HepG2 (cell line): ENCODE results near the gene CACNA1F. TPM values are rescaled to one million over a fixed set of nuclear protein-coding genes. Genes with fewer than 3 reads are reported as not detected.

ENCODE experiments used
- ATAC-seq: fragments of 200-7000 bp; cut with Tn5 transposase; 3 replicates; pipeline ENCODE4 v1.9.1; 2020; ENCODE audit warnings: mild to moderate bottlenecking, moderate library complexity
- BruUV-seq: library from RNA; stranded (reverse); fragments of 400-500 nt; replicated peaks from 2 replicates; lab custom pipeline; 2021; lab: Mats Ljungman, UMichigan
- CTCF ChIA-PET: fragments of 300-600 bp; formaldehyde crosslinking; extraction: SDS; loops from one replicate; lab custom pipeline; 2021; ENCODE audit warnings: low total read pairs, inconsistent platforms, low intra/inter-chr PET ratio; lab: Yijun Ruan, JAX
- POLR2A ChIA-PET: fragments of 350-600 bp; sonication (Branson Sonifier 250); formaldehyde crosslinking; loops from one replicate; lab custom pipeline; 2020; ENCODE audit warnings: antibody characterized with exemption, inconsistent platforms; lab: Yijun Ruan, JAX
- DNase-seq: peaks from one replicate; pipeline ENCODE4 v3.0.0-alpha.2; 2015; ENCODE audit warnings: low spot score
- FAIRE-seq: peaks from 3 replicates; lab custom pipeline; 2011; peaks lifted over from hg19 to GRCh38; lab: Jason Lieb, UNC
- H2AFZ ChIP-seq: one replicate; pipeline ENCODE4 v1.6.1; 2011; ENCODE audit warnings: low read length, inconsistent platforms
- H3K27ac ChIP-seq: fragments of 300-600 bp; 3 replicates; pipeline ENCODE4 v1.8.0; 2011; ENCODE audit warnings: mixed run types, mild to moderate bottlenecking, mixed read lengths, low read length, inconsistent platforms; ENCODE audit not compliant: insufficient read depth; ENCODE audit errors: extremely low read length
- H3K27me3 ChIP-seq, 2 experiments: fragments of 200-600 bp in 1 of 2; 2 replicates in 1 of 2; 3 replicates in 1 of 2; pipeline versions ENCODE4 v1.6.0 to v1.8.0; 2011; ENCODE audit warnings: low read length in 2 of 2, mild to moderate bottlenecking in 2 of 2, moderate library complexity in 2 of 2, inconsistent platforms in 1 of 2; ENCODE audit not compliant: insufficient read depth in 2 of 2, control insufficient read depth in 1 of 2
- H3K36me3 ChIP-seq, 2 experiments: fragments of 200-600 bp in 1 of 2; replicated peaks in 1 of 2; 2 replicates in 1 of 2; 3 replicates in 1 of 2; pipeline versions ENCODE4 v1.5.1 to v1.8.0; 2011; ENCODE audit warnings: low read length in 2 of 2, inconsistent platforms in 1 of 2; ENCODE audit not compliant: insufficient read depth in 2 of 2, control insufficient read depth in 1 of 2
- H3K4me1 ChIP-seq: 2 replicates; pipeline ENCODE4 v1.5.1; 2012; ENCODE audit warnings: low read length, inconsistent platforms; ENCODE audit not compliant: insufficient read depth
- H3K4me2 ChIP-seq: 2 replicates; pipeline ENCODE4 v1.6.0; 2011; ENCODE audit warnings: low read depth, low read length, inconsistent platforms
- H3K4me3 ChIP-seq, 3 experiments: fragments of 200-600 bp in 1 of 3; sonication (generic), shearing (Covaris generic) in 1 of 3; replicated peaks in 1 of 3; 2 replicates each; pipeline ENCODE4 v1.5.1; 2011 to 2016; ENCODE audit warnings: low read length in 3 of 3, inconsistent platforms in 2 of 3, low read depth in 2 of 3, mild to moderate bottlenecking in 2 of 3, control low read depth in 1 of 3, mixed read lengths in 1 of 3; ENCODE audit not compliant: insufficient read depth in 1 of 3
- H3K79me2 ChIP-seq: one replicate; pipeline ENCODE4 v1.6.1; 2011; ENCODE audit warnings: low read length, inconsistent platforms; ENCODE audit not compliant: insufficient read depth
- H3K9ac ChIP-seq: 2 replicates; pipeline ENCODE4 v1.6.0; 2011; ENCODE audit warnings: mild to moderate bottlenecking, low read depth, low read length, inconsistent platforms; ENCODE audit not compliant: insufficient read depth
- H3K9me3 ChIP-seq: 2 replicates; pipeline ENCODE4 v1.5.1; 2012; ENCODE audit warnings: mild to moderate bottlenecking, low read length
- H4K20me1 ChIP-seq: 2 replicates; pipeline ENCODE4 v1.6.0; 2011; ENCODE audit warnings: inconsistent platforms, mild to moderate bottlenecking, low read length, moderate library complexity; ENCODE audit not compliant: insufficient read depth
- ELF1 ChIP-seq: sonication (generic); formaldehyde crosslinking; IDR thresholded peaks from 2 replicates; pipeline ENCODE4 v1.4.0; 2020; ENCODE audit warnings: missing genetic modification reagents
- HCFC1 ChIP-seq: fragments of 150-350 bp; IDR thresholded peaks from 2 replicates; pipeline ENCODE4 v1.6.1; 2014; ENCODE audit warnings: low read depth, low read length
- HIVEP1 ChIP-seq: sonication (generic); formaldehyde crosslinking; IDR thresholded peaks from 2 replicates; pipeline ENCODE4 v1.4.0; 2020; ENCODE audit warnings: mild to moderate bottlenecking, missing genetic modification reagents
- HOXA5 ChIP-seq: sonication (generic); formaldehyde crosslinking; IDR thresholded peaks from 2 replicates; pipeline ENCODE4 v1.4.0; 2020; ENCODE audit warnings: missing genetic modification reagents
- HOXA9 ChIP-seq: sonication (generic); formaldehyde crosslinking; IDR thresholded peaks from 2 replicates; pipeline ENCODE4 v1.8.1; 2022; ENCODE audit warnings: missing genetic modification reagents, mild to moderate bottlenecking, moderate library complexity, borderline replicate concordance
- HOXD1 ChIP-seq: sonication (generic); formaldehyde crosslinking; IDR thresholded peaks from 2 replicates; pipeline ENCODE4 v1.5.0; 2020; ENCODE audit warnings: missing genetic modification reagents
- NFIC ChIP-seq: IDR thresholded peaks from 2 replicates; pipeline ENCODE4 v1.6.1; 2012; ENCODE audit warnings: mild to moderate bottlenecking, low read length, inconsistent platforms
- NR0B2 ChIP-seq: sonication (generic); formaldehyde crosslinking; IDR thresholded peaks from 2 replicates; pipeline ENCODE4 v1.4.0; 2020; ENCODE audit warnings: mild to moderate bottlenecking, missing genetic modification reagents
- NR2F6 ChIP-seq, 2 experiments: IDR thresholded peaks; 2 replicates each; pipeline ENCODE4 v1.6.1; 2016; ENCODE audit warnings: antibody characterized with exemption in 1 of 2, mild to moderate bottlenecking in 1 of 2
- PLRG1 ChIP-seq: fragments of 450-650 bp; conservative IDR thresholded peaks from 2 replicates; pipeline ENCODE4 v1.6.1; 2016
- PLSCR1 ChIP-seq: sonication (generic); formaldehyde crosslinking; IDR thresholded peaks from 2 replicates; pipeline ENCODE4 v1.5.0; 2020; ENCODE audit warnings: missing genetic modification reagents, mild to moderate bottlenecking, borderline replicate concordance
- SIX1 ChIP-seq: sonication (generic); formaldehyde crosslinking; IDR thresholded peaks from 2 replicates; pipeline ENCODE4 v1.4.0; 2020; ENCODE audit warnings: missing genetic modification reagents, borderline replicate concordance
- SRY ChIP-seq: sonication (generic); formaldehyde crosslinking; IDR thresholded peaks from 2 replicates; pipeline ENCODE4 v1.8.0; 2022; ENCODE audit warnings: mild to moderate bottlenecking, missing genetic modification reagents
- STAT5B ChIP-seq: sonication (generic); formaldehyde crosslinking; IDR thresholded peaks from 2 replicates; pipeline ENCODE4 v1.4.0; 2020; ENCODE audit warnings: missing genetic modification reagents
- ZNF260 ChIP-seq: sonication (generic); formaldehyde crosslinking; IDR thresholded peaks from 2 replicates; pipeline ENCODE4 v1.4.0; 2020; ENCODE audit warnings: missing genetic modification reagents, low read depth, mild to moderate bottlenecking, borderline replicate concordance
- ZNF503 ChIP-seq: sonication (generic); formaldehyde crosslinking; IDR thresholded peaks from 2 replicates; pipeline ENCODE4 v1.4.0; 2020; ENCODE audit warnings: missing genetic modification reagents
- ZNF672 ChIP-seq: sonication (generic); formaldehyde crosslinking; IDR thresholded peaks from 2 replicates; pipeline ENCODE4 v1.8.1; 2022; ENCODE audit warnings: missing genetic modification reagents
- ZNF740 ChIP-seq: sonication (generic); formaldehyde crosslinking; IDR thresholded peaks from 2 replicates; pipeline ENCODE4 v1.4.0; 2020; ENCODE audit warnings: missing genetic modification reagents
- WGBS: methylation state at CpG from one replicate; pipeline ENCODE4 v1.1.6; 2017; ENCODE audit warnings: low lambda C conversion rate; 5-methylcytosine and 5-hydroxymethylcytosine counted together
- in situ Hi-C: cut with HindIII; loops from 2 replicates; pipeline ENCODE4 v1.10.0; 2017; ENCODE audit warnings: low pct_unique_long_range_greater_than_20kb; ENCODE audit not compliant: extremely low pct_ligation_motif_present
- intact Hi-C: fragments of 100-400 bp; cut with micrococcal nuclease; formaldehyde crosslinking; loops from one replicate; pipeline ENCODE4 v1.10.0; 2022; ENCODE audit not compliant: unreplicated experiment
- polyA plus RNA-seq, 8 experiments: library from polyadenylated mRNA; depleted of rRNA in 3 of 8; stranded (reverse) in 7 of 8; unstranded in 1 of 8; fragments of >200 nt; fragmentation: Illumina TruSeq in 4 of 8; extraction: Trizol in 4 of 8; gene quantifications; 2 replicates each; pipeline versions ENCODE4 v1.2.1 to v1.2.3, GENCODE V29; 2011 to 2016; ENCODE audit warnings: low read depth in 4 of 8, missing spikeins in 1 of 8, mixed read lengths in 1 of 8; ENCODE audit not compliant: insufficient read depth in 1 of 8
- total RNA-seq, 5 experiments: library from RNA; depleted of rRNA; stranded (reverse); fragments of >200 nt; fragmentation: Illumina TruSeq; extraction: Trizol; gene quantifications; 2 replicates each; pipeline ENCODE4 v1.2.3, GENCODE V29; 2016; ENCODE audit warnings: low read depth in 1 of 5

The CACNA1F gene
- total and polyA plus RNA-seq, 2 of the 13 experiments (the other 11 are each of a cell fraction or from before 2014, with no cell fraction given), result 0.03 TPM; not detected in 1

GRCh38 chrX:49244207-49244606, 11.1 kb upstream of the CACNA1F start:
- Histone ChIP-seq H3K9ac (no peak overlapping the region), H3K4me1 (no peaks in the 10 kb centered on the region), H3K9me3 (no peaks in the 10 kb centered on the region), H3K27ac (no peak overlapping the region), H3K4me2 (no peak overlapping the region), H3K27me3 (no peaks in the 10 kb centered on the region), H3K36me3 (peaks cover 0 to 3% of the 10 kb centered on the region in 2 experiments; a peak in 1 of 5 replicates), H2AFZ (no peak overlapping the region), H3K79me2 (no peaks in the 10 kb centered on the region), H3K4me3 (no peak overlapping the region), H4K20me1 (no peaks in the 10 kb centered on the region)
- ATAC-seq, result no peak
- POLR2A ChIA-PET, result no interaction called here
- intact Hi-C loops (no loop called here), in situ Hi-C loops (no loop called here)
- no TSS peak for BruUV-seq
- CTCF ChIA-PET, result no interaction called here
- TF ChIP-seq STAT5B (CRISPR knock-in tag), result no peak
- no peak for TF ChIP-seq ZNF503 (CRISPR knock-in tag)
- no peak for TF ChIP-seq ZNF740 (CRISPR knock-in tag)
- DNase-seq, result no peak
- FAIRE-seq, result no peak
- WGBS, result 93% methylated on average over 2 of the region's 2 CpGs

- H3K36me3 ChIP-seq, result no peaks in the 10 kb centered on the region; a peak in 1 of 5 replicates
- H2AFZ ChIP-seq, result no peak overlapping the region
- ChIA-PET CTCF (no interaction called here), POLR2A (no interaction called here)
- H3K4me3 ChIP-seq, result no peak overlapping the region
- no peak for FAIRE-seq
- 0 out of 2 replicates have a peak, but pooled peaks cover 10% of the 10 kb centered on the region for H3K4me1 ChIP-seq
- ATAC-seq, result no peak
- no peaks in the 10 kb centered on the region for H3K9me3 ChIP-seq
- H3K27ac ChIP-seq, result no peak overlapping the region
- H3K9ac ChIP-seq, result no peak overlapping the region
- H3K4me2 ChIP-seq, result no peak overlapping the region
- in situ Hi-C loops (no loop called here), intact Hi-C loops (no loop called here)
- no peaks in the 10 kb centered on the region for H4K20me1 ChIP-seq
- no CpG with 5 or more reads among the region's 12 CpGs for WGBS
- no peaks in the 10 kb centered on the region for H3K79me2 ChIP-seq
- no peaks in the 10 kb centered on the region for H3K27me3 ChIP-seq
- DNase-seq, result no peak
- no TSS peak for BruUV-seq
- no peak for TF ChIP-seq ZNF260
- no peak for TF ChIP-seq NFIC
- no peak for TF ChIP-seq HIVEP1 (CRISPR knock-in tag)
- no peak for TF ChIP-seq HOXD1
- TF ChIP-seq ZNF672 (CRISPR knock-in tag), result no peak
- no peak for TF ChIP-seq ELF1 (CRISPR knock-in tag)
- TF ChIP-seq PLSCR1 (CRISPR knock-in tag), result no peak
- TF ChIP-seq NR2F6 (IDR thresholded peaks at IDR 0.05), result no peak
- no peak for TF ChIP-seq NR2F6 (CRISPR knock-in tag; IDR thresholded peaks at IDR 0.05)
- TF ChIP-seq PLRG1, result no peak
- no peak for TF ChIP-seq HOXA5
- no peak for TF ChIP-seq SRY
- no peak for TF ChIP-seq NR0B2 (CRISPR knock-in tag)
- no peak for TF ChIP-seq HOXA9 (CRISPR knock-in tag)
- no peak for TF ChIP-seq HCFC1
- no peak for TF ChIP-seq SIX1 (CRISPR knock-in tag)
Observed at GRCh38 chrX:49243166-49243565, 10.0 kb upstream of the CACNA1F start.
